OCI-LY1 (cell line): Measurements from ENCODE around the gene LIMCH1.

Experiments used
- H2AFZ ChIP-seq: fragments of 200-600 bp; sonication (generic), shearing (Covaris generic); 2 replicates; pipeline ENCODE4 v1.6.0; 2014; ENCODE audit warnings: antibody characterized with exemption, mild to moderate bottlenecking, low read length
- H3F3A ChIP-seq: fragments of 200-600 bp; sonication (generic), shearing (Covaris generic); 2 replicates; pipeline ENCODE4 v1.6.0; 2014; ENCODE audit warnings: mild to moderate bottlenecking, antibody characterized with exemption, low read length, moderate library complexity; ENCODE audit not compliant: insufficient read depth
- H3K27ac ChIP-seq: fragments of 200-600 bp; sonication (generic); 2 replicates; pipeline ENCODE4 v1.5.1; 2014; ENCODE audit warnings: low read length, mixed run types, mild to moderate bottlenecking, low read depth; ENCODE audit not compliant: poor library complexity, severe bottlenecking
- H3K27me3 ChIP-seq: fragments of 200-600 bp; sonication (generic); 2 replicates; pipeline ENCODE4 v1.6.0; 2014; ENCODE audit warnings: antibody characterized with exemption, mild to moderate bottlenecking, low read length, moderate library complexity; ENCODE audit not compliant: insufficient read depth
- H3K36me3 ChIP-seq: fragments of 200-600 bp; sonication (generic); 2 replicates; pipeline ENCODE4 v1.6.1; 2014; ENCODE audit warnings: mild to moderate bottlenecking, antibody characterized with exemption, low read length, moderate library complexity, mixed read lengths; ENCODE audit not compliant: insufficient read depth
- H3K4me1 ChIP-seq: fragments of 200-600 bp; sonication (generic); 2 replicates; pipeline ENCODE4 v1.5.1; 2014; ENCODE audit warnings: mild to moderate bottlenecking, low read length, moderate library complexity; ENCODE audit not compliant: insufficient read depth, severe bottlenecking
- H3K4me2 ChIP-seq: fragments of 200-600 bp; sonication (generic), shearing (Covaris generic); 2 replicates; pipeline ENCODE4 v1.6.1; 2014; ENCODE audit warnings: low read length
- H3K4me3 ChIP-seq: fragments of 200-600 bp; sonication (generic); 2 replicates; pipeline ENCODE4 v1.5.1; 2014; ENCODE audit warnings: low read length, low read depth, mild to moderate bottlenecking, mixed read lengths; ENCODE audit not compliant: poor library complexity, severe bottlenecking
- H3K79me2 ChIP-seq: fragments of 200-600 bp; shearing (Covaris generic); 2 replicates; pipeline ENCODE4 v1.6.1; 2016; ENCODE audit warnings: mixed run types, low read length, mixed read lengths; ENCODE audit not compliant: insufficient read depth
- H3K9ac ChIP-seq: fragments of 200-600 bp; sonication (generic), shearing (Covaris generic); 2 replicates; pipeline ENCODE4 v1.6.1; 2014; ENCODE audit warnings: mild to moderate bottlenecking, low read length, mixed read lengths
- H3K9me2 ChIP-seq: fragments of 200-600 bp; sonication (generic), shearing (Covaris generic); 2 replicates; pipeline ENCODE4 v1.6.1; 2014; ENCODE audit warnings: low read depth, mild to moderate bottlenecking, low read length, mixed read lengths
- H3K9me3 ChIP-seq: fragments of 200-600 bp; shearing (Covaris generic); 2 replicates; pipeline ENCODE4 v1.6.1; 2014; ENCODE audit warnings: low read length, mixed read lengths
- H4K20me1 ChIP-seq: fragments of 200-600 bp; sonication (generic), shearing (Covaris generic); 2 replicates; pipeline ENCODE4 v1.6.0; 2016; ENCODE audit warnings: mild to moderate bottlenecking, low read length; ENCODE audit not compliant: insufficient read depth
- CTCF ChIP-seq: fragments of 200-600 bp; sonication (generic), shearing (Covaris generic); IDR thresholded peaks from 2 replicates; pipeline ENCODE4 v1.5.1; 2017; ENCODE audit warnings: mild to moderate bottlenecking, antibody characterized with exemption, low read length, moderate library complexity, mixed read lengths
- EZH2 ChIP-seq: fragments of 200-600 bp; sonication (generic), shearing (Covaris generic); IDR thresholded peaks from 2 replicates; pipeline ENCODE4 v1.8.0; 2017; ENCODE audit warnings: borderline replicate concordance, mixed run types, mild to moderate bottlenecking, antibody characterized with exemption, low read length, moderate library complexity, mixed read lengths

LIMCH1 gene

DNA sequence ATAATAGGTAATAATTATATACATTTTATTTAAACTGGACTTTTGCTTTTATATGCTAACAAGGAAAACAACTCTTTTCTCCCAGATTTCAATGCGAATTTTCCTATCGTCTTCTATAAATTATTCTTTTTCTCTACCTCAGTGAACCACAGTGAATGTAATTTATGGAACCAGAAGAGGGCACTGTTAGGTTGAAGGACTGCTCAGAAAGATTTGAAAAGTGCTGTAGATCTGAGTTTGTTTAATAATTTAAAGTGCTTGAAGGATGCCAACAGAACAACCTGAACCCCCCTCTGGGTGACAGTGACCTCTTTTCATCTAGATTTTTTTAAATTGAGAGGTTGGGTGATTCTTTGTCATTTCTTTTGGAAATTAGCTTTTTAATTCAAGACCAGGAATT, 155.7 kb downstream of the LIMCH1 start:
- H3K4me2 ChIP-seq, result no peak overlapping the region
- TF ChIP-seq EZH2 (no peak), CTCF (peak; percentile 49)
- H4K20me1 ChIP-seq, result no peaks in the 10 kb centered on the region
- no peaks in the 10 kb centered on the region for H3K9me2 ChIP-seq
- no peak overlapping the region for H2AFZ ChIP-seq
- H3F3A ChIP-seq, result no peaks in the 10 kb centered on the region
- no peak overlapping the region for H3K27ac ChIP-seq
- no peak overlapping the region for H3K4me3 ChIP-seq
- no peaks in the 10 kb centered on the region for H3K9me3 ChIP-seq
- no peaks in the 10 kb centered on the region for H3K79me2 ChIP-seq
- no peaks in the 10 kb centered on the region for H3K27me3 ChIP-seq
- no peaks in the 10 kb centered on the region for H3K36me3 ChIP-seq
- no peak overlapping the region for H3K9ac ChIP-seq
- H3K4me1 ChIP-seq, result no peaks in the 10 kb centered on the region

DNA sequence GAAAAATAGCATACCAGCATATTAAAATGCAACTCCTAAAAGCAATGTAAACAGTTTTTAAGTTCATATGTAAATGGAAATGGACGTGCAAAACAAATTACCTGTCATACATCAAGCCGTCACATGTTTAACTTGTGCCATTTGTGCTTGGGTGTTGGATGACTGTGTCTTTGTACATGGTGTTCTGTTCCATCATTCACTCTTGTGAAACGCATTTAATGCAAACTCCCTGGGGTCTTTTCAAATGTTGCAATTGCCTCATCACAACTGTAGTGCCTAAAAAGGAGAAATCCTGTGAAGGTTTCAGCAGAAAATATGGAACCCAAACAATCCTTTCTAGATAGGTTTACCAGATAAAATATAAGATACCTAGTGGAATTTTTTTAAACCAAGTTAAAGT, 158.2 kb downstream of the LIMCH1 start:
- Histone ChIP-seq H3K4me2 (no peak overlapping the region), H3K4me1 (no peaks in the 10 kb centered on the region), H3K36me3 (no peaks in the 10 kb centered on the region), H4K20me1 (no peaks in the 10 kb centered on the region), H3K9me3 (no peaks in the 10 kb centered on the region), H3F3A (no peaks in the 10 kb centered on the region), H3K9me2 (no peaks in the 10 kb centered on the region), H2AFZ (no peak overlapping the region), H3K4me3 (no peak overlapping the region), H3K79me2 (no peaks in the 10 kb centered on the region), H3K9ac (no peak overlapping the region), H3K27ac (no peak overlapping the region), H3K27me3 (no peaks in the 10 kb centered on the region)
- TF ChIP-seq EZH2 (no peak), CTCF (no peak)

- Histone ChIP-seq H3K4me3 (no peak overlapping the region), H3K27ac (no peak overlapping the region), H2AFZ (no peak overlapping the region), H3K9me2 (no peaks in the 10 kb centered on the region), H3K4me2 (no peak overlapping the region), H4K20me1 (no peaks in the 10 kb centered on the region), H3K27me3 (no peaks in the 10 kb centered on the region), H3K4me1 (no peaks in the 10 kb centered on the region), H3K79me2 (no peaks in the 10 kb centered on the region), H3F3A (no peaks in the 10 kb centered on the region), H3K9me3 (no peaks in the 10 kb centered on the region), H3K36me3 (no peaks in the 10 kb centered on the region), H3K9ac (no peak overlapping the region)
- TF ChIP-seq EZH2 (no peak), CTCF (no peak)
Observed at GRCh38 chr4:41696763-41697162, 158.8 kb downstream of the LIMCH1 start.
